Left colon (tissue), 2 donors: ENCODE results near the gene RUNX2. TPM values are rescaled to one million over a fixed set of nuclear protein-coding genes. Genes with fewer than 3 reads are reported as not detected.
"Not testable (repeated sequence)": the region's sequence is repeated elsewhere in the genome, so short reads cannot be mapped to it uniquely, and the experiment has no call there.

Source experiments
- ATAC-seq: fragments of 200-7000 bp; cut with Tn5 transposase; one replicate; pipeline ENCODE4 v1.9.1; 2020; ENCODE audit warnings: mild to moderate bottlenecking, moderate library complexity
- DNase-seq, 2 donors: peaks; one replicate each; pipeline ENCODE4 v3.0.0-alpha.2; 2020
- intact Hi-C, 2 donors: fragments of 100-400 bp; cut with DNase I in 1 of 2; cut with micrococcal nuclease in 1 of 2; formaldehyde crosslinking; loops; one replicate each; pipeline versions ENCODE4 v1.11.2 to v1.14.0; 2022; cut with DNase I, micrococcal nuclease
- total RNA-seq, 2 donors: library from RNA; stranded (reverse); fragmentation: NEBNext Ultra II Directional; extraction: Animal tissue kit (Norgen Biotek cat#: 25700); gene quantifications; one replicate each; pipeline ENCODE4 v1.2.1, GENCODE V29; 2021
- donor health status: DM: no; HTN: no; CAD: no.
- donor health status: DM: yes; HTN: yes; CAD: no.

RUNX2 gene
- total RNA-seq, 2 donors from 2014 or later: 2.5 to 3.5 TPM

DNA sequence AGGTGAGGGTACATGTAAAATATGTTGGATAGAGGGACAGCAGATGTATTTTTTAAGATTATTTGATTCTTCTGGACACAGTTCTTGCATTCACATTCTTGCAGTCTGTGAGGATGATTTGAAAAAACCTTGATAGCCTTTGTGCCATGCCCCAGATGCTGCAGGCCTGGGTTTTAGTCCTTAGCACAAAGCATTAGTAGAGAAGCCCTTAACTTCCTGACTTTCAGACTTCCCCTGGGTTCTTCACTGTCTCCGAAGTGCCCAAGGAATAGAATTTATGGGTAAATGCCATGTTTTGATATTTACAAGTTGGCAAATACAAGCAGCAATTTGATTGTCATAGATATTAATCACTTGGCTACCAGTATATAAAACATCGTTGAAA lies 117.2 kb downstream of the RUNX2 start:
- DNase-seq: no peak
- intact Hi-C loops: no loop called here
- ATAC-seq: peak; percentile 19

GRCh38 chr6:45445749-45446549 lies 117.8 kb downstream of the RUNX2 start:
- DNase-seq (peak; percentile 52 to 70), ATAC-seq (peak; percentile 100)
- intact Hi-C loops: no loop called here

- intact Hi-C loops: no loop called here
Measured at GRCh38 chr6:45447005-45447404, 118.9 kb downstream of the RUNX2 start.

GRCh38 chr6:45447716-45448115 lies 119.6 kb downstream of the RUNX2 start:
- DNase-seq (no peak), ATAC-seq (no peak)
- intact Hi-C loops: no loop called here

More at GRCh38 chr6:45447005-45447404, 118.9 kb downstream of the RUNX2 start:
- no peak for ATAC-seq
- DNase-seq: no peak

GRCh38 chr6:45448417-45449389 lies 120.6 kb downstream of the RUNX2 start:
- intact Hi-C loops: no loop called here
- DNase-seq (no peak), ATAC-seq (no peak)

DNA sequence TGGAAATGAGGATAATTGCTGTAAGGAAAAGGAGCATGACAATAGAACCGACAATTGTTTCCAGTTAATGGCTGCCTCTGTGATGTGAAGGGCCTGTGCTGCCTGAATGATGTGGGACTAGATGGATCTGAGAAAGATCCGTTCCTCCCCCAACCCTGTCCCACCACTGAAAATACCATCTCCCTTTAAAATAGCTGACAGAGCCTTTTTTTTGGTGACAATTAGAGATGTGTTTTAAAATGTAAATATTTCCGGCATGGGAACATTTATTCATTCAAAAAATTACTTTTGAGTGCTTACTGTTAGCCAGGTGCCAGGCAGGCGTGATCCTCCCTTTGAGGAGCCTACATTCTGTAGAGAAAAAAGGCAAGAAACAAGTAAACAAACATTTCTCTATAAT lies 122.0 kb downstream of the RUNX2 start:
- intact Hi-C loops: no loop called here
- no peak for ATAC-seq
- no peak for DNase-seq

- intact Hi-C loops: no loop called here
- DNase-seq: no peak
- ATAC-seq: no peak
Measured at GRCh38 chr6:45450831-45451230, 122.7 kb downstream of the RUNX2 start.

GRCh38 chr6:45454008-45454911 lies 126.1 kb downstream of the RUNX2 start:
- ATAC-seq (no peak), DNase-seq (no peak)
- intact Hi-C loops: no loop called here

DNA sequence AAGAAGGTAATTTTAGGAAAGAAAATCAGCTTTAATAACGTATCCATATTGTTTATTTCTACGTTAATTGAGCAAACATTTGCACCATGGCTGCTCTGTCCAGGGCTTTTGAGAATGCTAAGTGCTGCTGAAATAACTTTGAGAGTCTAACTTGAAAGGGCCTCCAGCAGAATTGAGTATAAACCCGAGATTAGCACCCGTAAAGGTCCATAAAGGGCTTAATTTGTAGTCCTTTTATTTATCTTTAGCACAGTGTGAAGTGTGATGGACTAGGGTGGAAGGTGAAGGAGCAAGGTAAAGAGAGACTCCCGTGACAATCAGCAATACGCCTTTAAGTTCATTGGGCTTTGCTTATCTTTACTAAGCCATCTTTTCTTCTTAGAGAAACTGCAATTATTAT lies 127.3 kb downstream of the RUNX2 start:
- DNase-seq (no peak), ATAC-seq (no peak)
- intact Hi-C loops: no loop called here

GRCh38 chr6:45457141-45457540 lies 129.0 kb downstream of the RUNX2 start:
- ATAC-seq: no peak
- intact Hi-C loops: no loop called here
- DNase-seq: no peak

DNA sequence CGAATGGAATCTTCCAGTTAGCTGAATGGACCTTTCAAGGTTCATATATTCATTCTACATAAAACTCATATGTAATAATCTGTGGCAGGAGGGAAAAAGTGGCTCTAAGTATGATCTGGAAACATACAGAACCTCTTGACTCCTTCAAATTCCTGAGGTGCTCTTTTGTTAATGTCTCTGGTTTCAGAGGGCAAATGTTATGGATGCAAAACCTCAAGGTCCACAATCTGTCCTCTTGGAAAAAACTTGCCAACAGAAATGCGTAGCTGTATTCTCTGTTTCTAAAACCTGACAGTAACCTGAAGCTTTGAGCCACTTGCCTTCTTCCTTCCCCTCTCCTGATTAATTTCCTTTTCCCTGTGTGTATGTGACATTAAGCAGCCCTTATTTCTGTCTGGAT lies 130.5 kb downstream of the RUNX2 start:
- ATAC-seq (no peak), DNase-seq (no peak)
- intact Hi-C loops: no loop called here

DNA sequence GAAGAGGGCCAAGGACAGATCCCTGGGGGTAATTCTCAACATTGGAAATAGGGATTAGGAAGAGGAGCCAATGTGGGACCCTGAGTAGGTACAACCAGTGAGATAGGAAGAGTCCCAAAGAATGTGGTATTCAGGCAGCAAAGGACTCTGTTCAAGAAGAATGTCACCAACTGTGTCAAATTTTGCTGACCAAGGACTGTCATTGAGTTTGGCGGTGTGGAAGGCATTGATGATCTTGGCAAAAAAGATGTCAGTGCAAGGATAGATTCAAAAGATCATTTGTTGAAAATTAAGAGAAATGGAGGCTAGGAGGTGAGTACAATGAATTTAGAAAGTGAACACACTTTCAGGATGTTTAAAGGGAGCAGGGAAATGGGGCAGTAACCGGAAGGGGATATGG lies 132.0 kb downstream of the RUNX2 start:
- intact Hi-C loops: no loop called here
- DNase-seq (no peak), ATAC-seq (no peak)

DNA sequence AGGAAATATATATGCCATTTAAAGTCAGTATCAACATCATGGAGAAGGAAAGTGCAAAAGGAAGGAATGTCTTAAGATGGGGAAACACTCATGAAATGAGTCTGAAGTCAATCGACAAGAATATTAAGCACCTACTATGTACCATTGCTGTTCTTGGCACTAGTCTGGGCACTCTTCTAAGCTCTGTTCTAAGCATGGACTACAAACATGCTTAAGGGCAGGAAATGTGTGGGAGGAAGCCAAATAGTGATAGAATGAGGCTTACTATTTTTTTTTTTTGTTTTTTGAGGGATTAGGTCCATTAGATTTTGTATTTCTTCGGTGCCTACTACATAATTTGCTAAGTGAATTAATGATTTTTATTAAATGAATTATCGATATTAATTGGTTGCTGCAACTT lies 133.4 kb downstream of the RUNX2 start:
- intact Hi-C loops: no loop called here
- no peak for ATAC-seq
- DNase-seq: no peak

DNA sequence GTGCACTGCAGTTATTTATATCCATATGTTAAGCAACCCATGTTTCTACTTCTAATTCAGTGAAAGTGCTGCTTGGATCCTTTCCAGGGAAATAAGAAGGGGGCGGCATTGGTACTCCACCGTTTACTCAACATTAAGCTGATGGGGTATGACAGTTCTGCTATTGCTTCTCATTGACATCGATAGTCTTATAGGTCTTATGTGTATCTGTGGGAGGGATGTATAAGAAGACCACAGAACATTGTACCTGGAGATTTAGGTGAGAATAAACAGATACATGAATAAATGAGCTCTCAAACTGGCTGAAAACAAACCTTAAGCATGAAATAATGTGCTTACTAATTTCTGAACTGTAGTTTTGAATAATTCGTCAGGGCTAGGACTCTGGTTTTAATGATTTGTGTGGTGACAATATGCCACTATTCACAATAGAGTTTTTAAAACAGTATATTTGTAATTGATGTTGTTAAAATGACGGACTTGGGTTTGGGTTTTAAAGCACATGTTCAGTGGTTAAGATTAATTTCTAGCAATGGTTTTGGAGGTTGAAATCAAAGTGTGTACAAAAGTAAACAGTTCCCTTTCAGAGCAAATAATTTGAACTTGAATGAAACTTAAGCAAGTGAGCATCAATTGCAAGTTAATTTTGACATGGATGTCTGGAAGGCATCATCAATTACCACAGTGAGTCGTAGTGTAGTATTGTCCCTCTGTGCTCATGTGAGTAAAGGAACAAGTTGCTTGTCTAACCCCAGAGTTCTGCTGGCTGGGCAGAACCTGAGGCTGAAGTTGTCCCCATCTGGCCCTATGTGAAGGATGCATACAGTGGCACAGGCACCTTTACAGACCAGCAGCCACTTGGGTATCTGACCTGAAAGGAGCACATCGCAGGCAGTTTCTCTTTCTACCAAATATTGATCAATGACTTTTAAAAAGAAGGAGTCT lies 134.3 kb downstream of the RUNX2 start:
- DNase-seq: no peak
- intact Hi-C loops: no loop called here
- ATAC-seq: no peak

- no peak for ATAC-seq
- intact Hi-C loops: no loop called here
- no peak for DNase-seq
Measured at GRCh38 chr6:45464685-45465084, 136.6 kb downstream of the RUNX2 start.

GRCh38 chr6:45466686-45467085 lies 138.6 kb downstream of the RUNX2 start:
- intact Hi-C loops: no loop called here

DNA sequence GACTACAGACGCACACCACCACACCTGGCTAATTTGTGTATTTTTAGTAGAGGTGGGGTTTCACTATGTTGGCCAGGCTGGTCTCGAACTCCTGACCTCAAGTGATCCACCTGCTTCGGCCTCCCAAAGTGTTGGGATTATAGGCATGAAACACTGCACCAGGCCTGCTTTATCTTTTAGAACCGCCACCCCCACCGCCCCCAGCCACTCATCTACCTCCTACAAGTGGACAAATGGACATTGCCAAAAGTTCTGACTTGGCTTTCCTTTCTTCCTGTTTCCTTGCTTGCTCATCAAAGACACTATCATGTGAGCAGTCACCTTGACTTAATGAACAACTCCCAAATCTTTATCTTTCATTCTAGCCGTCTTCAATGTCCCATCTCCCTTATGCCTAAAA lies 139.3 kb downstream of the RUNX2 start:
- intact Hi-C loops, ATAC-seq, DNase-seq: not testable (repeated sequence)

More at GRCh38 chr6:45466686-45467085, 138.6 kb downstream of the RUNX2 start:
- ATAC-seq (no peak), DNase-seq (no peak)

GRCh38 chr6:45467853-45468252 lies 139.7 kb downstream of the RUNX2 start:
- ATAC-seq (no peak), DNase-seq (no peak)
- intact Hi-C loops: no loop called here
